Endothelial cell of umbilical vein (primary cell): ENCODE measurements around the gene NUPR1. TPM values are rescaled to one million over a fixed set of nuclear protein-coding genes. Genes with fewer than 3 reads are reported as not detected.

ENCODE experiments used
- BruUV-seq: library from RNA; stranded (reverse); fragments of 400-500 nt; replicated peaks from 2 replicates; lab custom pipeline; 2021; lab: Mats Ljungman, UMichigan
- CTCF ChIA-PET: fragments of 300-600, 350-600 bp; sonication (Branson Sonifier 250); formaldehyde crosslinking; loops from one replicate; lab custom pipeline; 2021; ENCODE audit warnings: antibody characterized with exemption, inconsistent platforms; lab: Charles Lee
- POLR2A ChIA-PET: fragments of 300-600, 350-600 bp; sonication (Branson Sonifier 250); formaldehyde crosslinking; loops from one replicate; lab custom pipeline; 2021; ENCODE audit warnings: antibody characterized with exemption, inconsistent platforms; lab: Charles Lee
- DNase-seq: peaks from one replicate; pipeline ENCODE4 v3.0.0-alpha.2; 2011; ENCODE audit warnings: low read depth, low spot score
- FAIRE-seq: peaks from 2 replicates; lab custom pipeline; 2011; peaks lifted over from hg19 to GRCh38; lab: Jason Lieb, UNC
- H2AFZ ChIP-seq: 2 replicates; pipeline ENCODE4 v1.6.0; 2012; ENCODE audit warnings: low read depth, low read length, control low read depth, inconsistent platforms
- H3K27ac ChIP-seq: 2 replicates; pipeline ENCODE4 v1.5.1; 2011; ENCODE audit warnings: low read depth, mild to moderate bottlenecking, control low read depth, low read length, moderate library complexity; ENCODE audit not compliant: insufficient read depth
- H3K27me3 ChIP-seq, 2 experiments: 2 replicates each; pipeline versions ENCODE4 v1.6.0 to v1.6.1; 2011; ENCODE audit warnings: low read length in 2 of 2, mixed read lengths in 1 of 2; ENCODE audit not compliant: control insufficient read depth in 2 of 2, insufficient read depth in 2 of 2
- H3K36me3 ChIP-seq, 2 experiments: 2 replicates in 1 of 2; 3 replicates in 1 of 2; pipeline ENCODE4 v1.5.1; 2011; ENCODE audit warnings: low read length in 2 of 2, mild to moderate bottlenecking in 1 of 2, moderate library complexity in 1 of 2; ENCODE audit not compliant: control insufficient read depth in 2 of 2, insufficient read depth in 2 of 2; ENCODE audit errors: extremely low read depth in 1 of 2
- H3K4me1 ChIP-seq: 3 replicates; pipeline ENCODE4 v1.5.1; 2011; ENCODE audit warnings: mild to moderate bottlenecking, low read length; ENCODE audit not compliant: control insufficient read depth, insufficient read depth; ENCODE audit errors: extremely low read depth
- H3K4me2 ChIP-seq: 2 replicates; pipeline ENCODE4 v1.6.1; 2011; ENCODE audit warnings: low read length, control low read depth, mixed read lengths; ENCODE audit not compliant: insufficient read depth
- H3K4me3 ChIP-seq, 3 experiments: fragments of 200-600 bp in 1 of 3; sonication (generic), shearing (Covaris generic) in 1 of 3; replicated peaks in 1 of 3; 2 replicates each; pipeline ENCODE4 v1.5.1; 2011 to 2016; ENCODE audit warnings: control low read depth in 3 of 3, low read length in 3 of 3, mild to moderate bottlenecking in 2 of 3, inconsistent platforms in 1 of 3, low read depth in 1 of 3, moderate library complexity in 1 of 3; ENCODE audit not compliant: insufficient read depth in 1 of 3
- H3K79me2 ChIP-seq: 2 replicates; pipeline ENCODE4 v1.6.0; 2012; ENCODE audit warnings: low read length, inconsistent platforms; ENCODE audit not compliant: control insufficient read depth, insufficient read depth
- H3K9ac ChIP-seq: replicated peaks from 2 replicates; pipeline ENCODE3; 2011; ENCODE audit warnings: low read length, control low read depth; ENCODE audit not compliant: insufficient read depth; ENCODE audit errors: extremely low read depth
- H3K9me1 ChIP-seq: replicated peaks from 3 replicates; pipeline ENCODE4 v1.6.0; 2011; ENCODE audit warnings: mild to moderate bottlenecking, low read length; ENCODE audit not compliant: control insufficient read depth, insufficient read depth; ENCODE audit errors: extremely low read depth
- H3K9me3 ChIP-seq: replicated peaks from 2 replicates; pipeline ENCODE4 v1.5.1; 2012; ENCODE audit warnings: low read length, inconsistent platforms; ENCODE audit not compliant: control insufficient read depth, insufficient read depth
- H4K20me1 ChIP-seq: replicated peaks from 2 replicates; pipeline ENCODE3; 2011; ENCODE audit warnings: mild to moderate bottlenecking, low read length; ENCODE audit not compliant: control insufficient read depth, insufficient read depth; ENCODE audit errors: extremely low read depth
- CTCF ChIP-seq, 2 donors: IDR thresholded peaks; 1 replicate in 1 of 2; 2 replicates in 1 of 2; pipeline ENCODE4 v1.5.1; 2011; ENCODE audit warnings: low read length in 2 of 2, mild to moderate bottlenecking in 2 of 2, moderate library complexity in 2 of 2, control low read depth in 1 of 2, inconsistent platforms in 1 of 2, low read depth in 1 of 2; ENCODE audit not compliant: insufficient read depth in 1 of 2; ENCODE audit errors: extremely low read depth in 1 of 2
- EZH2 ChIP-seq: IDR thresholded peaks from 2 replicates; pipeline ENCODE4 v1.6.1; 2012; ENCODE audit warnings: borderline replicate concordance, low read depth, mild to moderate bottlenecking, moderate library complexity, low read length, inconsistent platforms; ENCODE audit not compliant: severe bottlenecking
- FOS ChIP-seq: IDR thresholded peaks from 2 replicates; pipeline ENCODE4 v1.6.1; 2011; ENCODE audit warnings: mild to moderate bottlenecking, low read length, moderate library complexity, borderline replicate concordance; ENCODE audit not compliant: insufficient read depth
- GATA2 ChIP-seq: IDR thresholded peaks from 2 replicates; pipeline ENCODE4 v1.7.0; 2011; ENCODE audit warnings: low read depth, mild to moderate bottlenecking, moderate library complexity, mixed read lengths, low read length; ENCODE audit not compliant: insufficient read length, insufficient read depth
- JUN ChIP-seq: IDR thresholded peaks from 2 replicates; pipeline ENCODE4 v1.6.1; 2011; ENCODE audit warnings: borderline replicate concordance, low read depth; ENCODE audit not compliant: insufficient read length, insufficient read depth
- MAX ChIP-seq: IDR thresholded peaks from 2 replicates; pipeline ENCODE4 v1.6.1; 2011; ENCODE audit not compliant: insufficient read depth, insufficient read length
- MYC ChIP-seq: IDR thresholded peaks from one replicate; pipeline ENCODE4 v1.6.1; 2011; ENCODE audit warnings: mild to moderate bottlenecking, low read depth, low read length
- POLR2A ChIP-seq: IDR thresholded peaks from 2 replicates; pipeline ENCODE4 v1.6.1; 2012; ENCODE audit warnings: low read depth, mild to moderate bottlenecking, control low read depth, low read length
- POLR2AphosphoS5 ChIP-seq: IDR thresholded peaks from 2 replicates; pipeline ENCODE4 v1.6.1; 2012; ENCODE audit warnings: low read depth, mild to moderate bottlenecking, control low read depth, low read length, moderate library complexity; ENCODE audit not compliant: insufficient read depth
- dilution Hi-C: fragments of 300-500 bp; cut with MboI; formaldehyde crosslinking; loops from one replicate; pipeline ENCODE4 v1.15.0; 2019; ENCODE audit warnings: low sequenced_read_pairs; ENCODE audit not compliant: extremely low pct_ligation_motif_present
- intact Hi-C: fragments of 100-400 bp; cut with micrococcal nuclease; formaldehyde crosslinking; loops from one replicate; pipeline ENCODE4 v1.10.0; 2022
- polyA plus RNA-seq, 4 experiments: library from polyadenylated mRNA; depleted of rRNA in 3 of 4; stranded (reverse) in 3 of 4; unstranded in 1 of 4; fragments of >200 nt; gene quantifications; 2 replicates each; pipeline versions ENCODE4 v1.2.1 to v1.2.3, GENCODE V29; 2011 to 2012; ENCODE audit warnings: missing spikeins in 1 of 4
- total RNA-seq: library from RNA; stranded (reverse); gene quantifications from 2 replicates; pipeline ENCODE4 v1.2.3, GENCODE V29; 2021

The NUPR1 gene
- total and polyA plus RNA-seq, 2 donors (not counting 3 experiments of a cell fraction or from before 2014, with no cell fraction given): 1.8 to 4.9 TPM

- Histone ChIP-seq H4K20me1 (no peaks in the 10 kb centered on the region), H3K36me3 (peaks cover 0 to 5% of the 10 kb centered on the region in 2 experiments), H3K27me3 (no peaks in the 10 kb centered on the region), H3K4me2 (no peak overlapping the region), H3K9me1 (no peaks in the 10 kb centered on the region), H2AFZ (no peak overlapping the region), H3K79me2 (no peaks in the 10 kb centered on the region), H3K4me1 (no peaks in the 10 kb centered on the region), H3K4me3 (no peak overlapping the region), H3K9me3 (no peaks in the 10 kb centered on the region), H3K27ac (no peak overlapping the region), H3K9ac (no peak overlapping the region)
- dilution Hi-C loops: no loop called here
- FAIRE-seq: no peak
- no TSS peak for BruUV-seq
- no peak for DNase-seq
- ChIA-PET POLR2A (no interaction called here), CTCF (no interaction called here)
- TF ChIP-seq EZH2 (no peak), POLR2A (no peak), MYC (no peak), CTCF (IDR thresholded peaks at IDR 0.05; ENCODE audit: extremely low read depth in 1 of 2, insufficient read depth in 1 of 2, low read depth in 1 of 2, low read length in 2 of 2) (no peak), GATA2 (no peak), FOS (no peak), POLR2AphosphoS5 (no peak), MAX (no peak), JUN (no peak)
- intact Hi-C loops: no loop called here
Observed at GRCh38 chr16:28580726-28581315, 42.0 kb upstream of the NUPR1 start.
